Superior temporal gyrus (tissue), 1 donor: ENCODE measurements around the gene KAT2A.

ENCODE experiments used
- DNase-seq: peaks from one replicate; pipeline ENCODE4 v3.0.0-alpha.2; 2016; ENCODE audit errors: extremely low spot score

KAT2A gene

GRCh38 chr17:42135664-42136653 is 14.8 kb upstream of the KAT2A start:
- no peak for DNase-seq

DNA sequence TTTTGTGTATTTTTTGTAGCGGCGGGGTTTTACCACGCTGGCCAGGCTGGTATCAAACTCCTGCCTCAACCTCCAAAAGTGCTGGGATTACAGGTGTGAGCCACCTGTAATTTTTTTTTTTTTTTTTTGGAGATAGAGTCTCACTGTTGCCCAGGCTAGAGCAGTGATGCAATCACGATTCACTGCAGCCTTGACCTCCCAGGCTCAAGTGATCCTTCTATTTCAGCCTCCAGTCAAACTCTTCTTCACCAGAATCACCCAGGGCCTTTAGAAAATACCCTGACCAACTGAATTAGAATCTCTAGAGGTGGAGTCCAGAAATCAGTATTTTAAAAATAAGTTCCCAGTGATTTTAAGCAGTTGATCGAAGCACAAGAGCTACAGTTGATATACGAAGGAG is 14.0 kb upstream of the KAT2A start:
- no peak for DNase-seq

- DNase-seq = no peak
Measured at GRCh38 chr17:42133461-42134041, 12.4 kb upstream of the KAT2A start.

DNA sequence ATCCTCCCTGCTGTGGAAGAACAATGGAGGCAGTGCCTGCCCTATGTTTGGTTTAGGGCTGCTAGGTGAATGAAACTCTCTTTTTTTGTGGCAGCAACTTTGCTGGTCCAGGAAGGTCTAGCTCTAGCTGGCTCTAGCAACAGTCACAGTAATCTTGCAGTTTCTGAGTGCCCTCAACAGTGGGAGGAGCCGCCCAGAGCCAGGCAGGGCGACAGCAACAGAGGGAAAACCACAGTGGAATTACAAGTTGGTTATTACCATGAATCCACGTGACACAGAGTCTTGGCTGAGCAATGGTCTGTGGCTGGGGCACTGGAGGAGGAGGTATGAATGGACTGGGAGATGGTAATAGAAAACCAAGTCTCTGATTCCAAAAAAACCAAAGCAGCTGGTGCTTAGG is 11.8 kb upstream of the KAT2A start:
- DNase-seq = peak; percentile 85

- DNase-seq = no peak
Measured at GRCh38 chr17:42131981-42132432, 10.8 kb upstream of the KAT2A start.

DNA sequence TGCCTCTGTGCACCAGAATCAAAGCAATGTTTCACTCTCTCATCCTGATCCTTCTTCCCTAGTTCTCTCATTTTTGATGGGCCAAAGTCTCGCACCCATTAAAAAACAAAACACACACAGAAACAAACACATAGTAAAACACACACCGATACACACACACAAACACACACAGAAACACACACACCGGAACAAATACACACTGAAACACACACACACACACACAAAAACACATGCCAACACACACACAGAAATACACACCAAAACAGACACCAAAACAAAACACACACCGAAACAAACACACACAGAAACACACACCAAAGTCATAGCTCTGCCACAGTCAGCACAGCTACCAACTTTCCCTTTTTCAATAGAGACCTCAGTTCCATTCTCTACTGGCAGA is 10.1 kb upstream of the KAT2A start:
- no peak for DNase-seq

GRCh38 chr17:42130310-42130936 is 9.3 kb upstream of the KAT2A start:
- DNase-seq = no peak

DNA sequence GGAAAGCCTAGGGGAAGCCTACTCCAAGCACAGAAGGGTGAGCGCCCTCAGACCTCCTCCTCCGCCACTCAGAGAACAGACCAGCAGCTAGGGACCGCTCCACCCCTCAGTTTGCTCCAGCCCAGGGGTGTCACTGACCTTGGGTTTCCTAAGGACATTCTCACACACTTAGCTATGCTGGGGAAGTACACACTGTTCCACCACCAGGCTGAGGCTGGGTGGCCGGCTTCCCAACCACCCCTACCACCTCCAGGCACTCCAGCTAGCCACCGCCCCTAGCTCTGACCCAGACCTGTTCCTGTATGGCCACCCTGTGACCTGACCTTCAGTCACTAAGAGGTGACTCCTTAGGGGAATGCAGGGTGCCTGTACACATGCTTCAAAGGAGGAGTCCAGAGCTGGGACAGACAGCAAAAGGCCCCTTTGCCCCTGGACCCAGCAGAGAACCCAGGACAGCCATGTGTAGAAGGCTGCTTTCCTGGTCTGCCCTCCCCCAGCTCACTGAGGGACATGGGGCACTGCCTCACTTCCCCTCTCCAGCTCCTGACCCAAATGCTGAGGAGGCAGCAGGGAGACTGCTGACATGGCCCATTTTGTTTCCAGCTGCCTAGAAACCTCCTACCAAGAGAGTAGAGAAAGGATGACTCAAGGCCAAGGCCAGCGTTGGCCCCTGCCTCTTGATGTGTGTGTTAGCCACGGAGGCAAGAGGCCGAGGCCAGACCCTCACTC is 8.1 kb upstream of the KAT2A start:
- no peak for DNase-seq

- no peak for DNase-seq
Measured at GRCh38 chr17:42127414-42127813, 6.2 kb upstream of the KAT2A start.

- no peak for DNase-seq
Measured at GRCh38 chr17:42126836-42127235, 5.7 kb upstream of the KAT2A start.

DNA sequence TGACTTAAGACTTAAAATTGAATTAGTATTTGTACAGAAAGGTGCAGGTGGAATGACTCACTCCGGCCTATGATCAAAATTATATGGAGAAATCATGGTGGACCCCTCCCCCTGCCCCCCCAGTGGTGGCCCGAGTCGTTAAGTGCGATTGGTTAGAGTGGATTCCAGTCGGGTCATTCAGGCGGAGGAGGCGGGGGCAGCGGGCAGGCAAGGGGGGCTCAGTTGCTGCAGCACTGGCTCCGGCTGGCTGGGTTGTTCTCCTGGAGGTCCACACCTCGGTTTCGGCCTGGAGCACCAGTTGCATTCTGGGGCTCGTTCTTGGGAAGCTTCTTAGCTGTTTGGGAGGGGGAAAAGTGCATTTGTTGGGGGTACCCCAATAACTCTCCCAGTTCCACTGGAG is 4.4 kb upstream of the KAT2A start:
- no peak for DNase-seq

GRCh38 chr17:42124256-42124655 is 3.1 kb upstream of the KAT2A start:
- no peak for DNase-seq

- DNase-seq = no peak
Measured at GRCh38 chr17:42122371-42123303, 1.5 kb upstream of the KAT2A start, which contains the start of gene HSPB9. HSPB9 (plus strand) TSS chr17:42122804; CDS start chr17:42122851, 47 bp downstream.

DNA sequence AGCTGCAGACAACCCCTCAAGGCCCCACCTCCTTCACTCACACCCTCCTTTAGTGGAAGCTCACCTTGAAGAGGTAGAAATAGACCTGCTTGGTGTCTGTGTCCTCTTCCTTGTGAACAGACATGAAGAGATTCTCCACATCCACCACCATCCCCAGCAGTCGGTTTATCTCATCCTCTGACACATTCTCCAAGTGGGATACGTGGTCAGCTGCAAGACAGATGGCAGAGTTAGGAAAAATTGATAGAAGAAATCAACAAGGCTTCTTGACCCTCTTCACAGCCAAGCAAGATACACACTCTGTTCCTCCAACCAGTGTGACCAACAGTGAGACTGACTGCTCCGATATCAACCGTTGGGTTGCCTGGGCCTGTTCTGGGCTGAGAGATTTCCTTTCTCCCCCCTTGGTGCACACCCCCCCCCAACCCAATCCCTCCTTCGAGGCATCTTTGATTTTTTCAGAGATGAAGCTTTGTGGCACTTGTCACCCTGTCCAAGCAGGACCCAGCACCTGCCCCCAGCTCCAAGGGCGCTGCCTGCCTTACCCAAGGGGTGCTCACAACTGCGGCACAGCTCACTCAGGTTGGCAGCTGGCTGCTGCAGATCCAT is 902 bp downstream of the KAT2A start:
- no peak for DNase-seq

DNA sequence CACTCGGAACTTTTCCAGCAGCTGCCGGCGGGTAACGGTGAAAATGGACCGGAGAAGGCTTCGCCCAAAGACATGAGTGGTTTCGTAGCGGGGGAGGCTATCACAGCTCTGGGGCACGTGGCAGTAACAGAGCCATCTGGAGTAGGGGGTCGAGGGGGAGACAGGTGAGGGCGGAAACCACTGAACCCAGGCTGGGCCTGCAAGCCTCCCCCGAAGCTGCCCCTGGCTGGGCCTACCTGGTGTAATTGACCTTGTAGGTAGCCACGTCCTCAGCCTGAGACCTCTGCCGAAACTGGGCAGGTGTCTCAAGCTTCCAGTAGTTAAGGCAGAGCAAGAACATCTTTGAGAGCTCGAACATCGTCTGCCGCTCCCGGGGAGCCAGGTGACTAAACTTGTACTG is 1.9 kb downstream of the KAT2A start:
- no peak for DNase-seq

- no peak for DNase-seq
Measured at GRCh38 chr17:42118545-42118944, 2.6 kb downstream of the KAT2A start.

DNA sequence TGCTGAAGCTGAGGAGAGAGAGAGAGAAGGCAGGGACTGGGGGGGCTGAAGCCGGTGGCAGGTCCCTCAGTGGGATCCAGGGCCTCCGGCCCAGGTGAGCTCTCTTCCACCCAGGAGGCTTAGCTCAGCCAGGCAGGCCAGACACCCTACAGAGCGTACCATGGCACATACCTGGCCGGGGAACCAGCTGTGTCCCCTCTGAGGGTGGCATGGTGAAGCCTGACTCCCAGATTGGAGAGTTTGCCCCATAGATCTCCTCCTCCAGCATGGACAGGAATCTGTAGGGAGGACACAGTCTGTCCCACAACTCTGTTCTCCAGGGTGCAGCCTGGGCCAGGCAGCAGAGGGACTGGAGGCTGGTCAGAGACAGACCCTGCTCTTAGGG is 3.0 kb downstream of the KAT2A start:
- DNase-seq = no peak

DNA sequence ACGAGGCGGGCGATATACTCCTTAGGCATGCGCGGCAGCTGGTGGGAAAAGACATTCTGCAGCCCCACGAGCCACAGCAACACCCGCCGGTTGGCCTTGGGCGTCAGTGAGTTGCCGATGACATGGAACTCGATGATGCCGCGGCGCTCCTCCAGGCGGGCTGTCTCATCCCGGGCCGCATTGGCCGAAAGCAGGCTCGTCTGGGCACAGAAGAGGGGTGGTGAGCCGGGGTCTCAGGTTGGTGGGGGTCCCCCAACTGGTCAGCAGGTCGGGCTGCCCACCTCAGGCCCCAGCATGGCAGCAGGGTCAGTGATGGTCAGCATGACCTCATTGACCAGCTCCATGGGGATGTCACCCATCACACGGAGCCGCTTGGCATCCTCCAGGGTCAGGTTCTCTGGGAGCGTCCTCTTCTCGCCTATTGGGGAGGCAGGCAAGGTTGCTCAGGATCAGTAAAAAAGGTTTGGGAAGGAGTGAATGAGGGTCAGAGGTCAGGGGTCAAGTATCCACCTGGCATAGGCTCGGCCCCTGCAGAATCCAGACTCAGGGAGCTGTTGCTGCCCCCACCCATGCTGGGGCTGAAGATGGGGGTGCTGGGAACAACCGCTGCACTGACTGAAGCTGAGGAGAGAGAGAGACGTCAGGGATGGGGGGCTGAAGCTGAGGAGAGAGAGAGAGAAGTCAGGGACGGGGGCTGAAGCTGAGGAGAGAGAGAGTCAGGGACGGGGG is 3.6 kb downstream of the KAT2A start:
- no peak for DNase-seq

- DNase-seq = peak; percentile 91
Measured at GRCh38 chr17:42116705-42117396, 4.3 kb downstream of the KAT2A start.
